Spleen (tissue), 11 donors: ENCODE measurements around the gene TMEM163. TPM values are rescaled to one million over a fixed set of nuclear protein-coding genes. Genes with fewer than 3 reads are reported as not detected.

Experiments used
- DNase-seq: peaks from one replicate; pipeline ENCODE4 v3.0.0-alpha.2; 2020
- H3K27ac ChIP-seq, 8 donors: fragments of 200-600 bp; sonication (generic) in 7 of 8; 1 replicate in 4 of 8; 2 replicates in 4 of 8; pipeline versions ENCODE4 v1.5.0 to v1.8.0; 2016 to 2021; ENCODE audit warnings: inconsistent platforms in 4 of 8, mild to moderate bottlenecking in 4 of 8, moderate library complexity in 1 of 8
- H3K27me3 ChIP-seq, 7 donors: fragments of 200-600 bp; sonication (generic) in 6 of 7; replicated peaks in 1 of 7; 1 replicate in 4 of 7; 2 replicates in 3 of 7; pipeline versions ENCODE4 v1.5.0 to v1.8.0; 2016 to 2021; ENCODE audit warnings: inconsistent platforms in 3 of 7, mild to moderate bottlenecking in 1 of 7
- H3K36me3 ChIP-seq, 6 donors: fragments of 200-600 bp; sonication (generic) in 5 of 6; 1 replicate in 4 of 6; 2 replicates in 2 of 6; pipeline versions ENCODE4 v1.5.0 to v1.8.0; 2016 to 2021; ENCODE audit warnings: inconsistent platforms in 2 of 6
- H3K4me1 ChIP-seq, 6 donors: fragments of 200-600 bp; sonication (generic) in 5 of 6; 1 replicate in 3 of 6; 2 replicates in 3 of 6; pipeline versions ENCODE4 v1.5.0 to v1.8.0; 2016 to 2021; ENCODE audit warnings: inconsistent platforms in 3 of 6
- H3K4me3 ChIP-seq, 8 donors: fragments of 200-600 bp; sonication (generic) in 7 of 8; 1 replicate in 4 of 8; 2 replicates in 4 of 8; pipeline versions ENCODE4 v1.5.0 to v1.8.0; 2016 to 2021; ENCODE audit warnings: inconsistent platforms in 4 of 8, mild to moderate bottlenecking in 4 of 8, moderate library complexity in 2 of 8
- H3K9me3 ChIP-seq, 8 donors: fragments of 200-600 bp; sonication (generic) in 7 of 8; 1 replicate in 4 of 8; 2 replicates in 4 of 8; pipeline versions ENCODE4 v1.5.0 to v1.8.0; 2016 to 2021; ENCODE audit warnings: inconsistent platforms in 4 of 8
- CTCF ChIP-seq, 11 experiments: fragments of 200-600 bp in 7 of 11; fragments of 450-650 bp in 4 of 11; sonication (generic) in 4 of 11; IDR thresholded peaks in 8 of 11; conservative IDR thresholded peaks in 3 of 11; 1 replicate in 7 of 11; 2 replicates in 4 of 11; pipeline versions ENCODE4 v1.4.0 to v1.8.0; 2016 to 2021; ENCODE audit warnings: antibody characterized with exemption in 11 of 11, inconsistent platforms in 4 of 11, mild to moderate bottlenecking in 1 of 11
- POLR2A ChIP-seq, 3 donors: fragments of 450-650 bp; IDR thresholded peaks; one replicate each; pipeline ENCODE4 v1.5.1; 2017; ENCODE audit warnings: antibody characterized with exemption in 3 of 3, mild to moderate bottlenecking in 1 of 3
- POLR2AphosphoS5 ChIP-seq, 3 donors: sonication (generic); formaldehyde crosslinking; IDR thresholded peaks; one replicate each; pipeline ENCODE4 v1.5.1; 2017; ENCODE audit warnings: antibody characterized with exemption in 3 of 3
- WGBS, 5 donors: extraction: QIAGEN DNeasy Blood & Tissue Kit in 3 of 5; methylation state at CpG; one replicate each; pipeline versions ENCODE4 v1.1.5 to v1.1.7; 2013 to 2018; 5-methylcytosine and 5-hydroxymethylcytosine counted together
- intact Hi-C: fragments of 100-400 bp; cut with DNase I; formaldehyde crosslinking; loops from one replicate; pipeline ENCODE4 v1.15.0; 2023; ENCODE audit warnings: low total_unique reads
- polyA plus RNA-seq, 3 donors: library from polyadenylated mRNA; stranded (reverse); fragments of 200-250 nt; gene quantifications; one replicate each; pipeline ENCODE4 v1.2.1, GENCODE V29; 2013
- total RNA-seq, 7 donors: library from RNA; depleted of rRNA in 3 of 7; stranded (reverse); fragments of >200 nt in 3 of 7; fragmentation: NEBNext Ultra II Directional in 4 of 7; extraction: Animal tissue kit (Norgen Biotek cat#: 25700) in 4 of 7; gene quantifications; one replicate each; pipeline versions ENCODE4 v1.1.0 to v1.2.1, GENCODE V29; 2016 to 2021
- donor health status: healthy with polysubstance abuse.
- donor health status: DM: no; HTN: no; CAD: no; lungs with moderate emphysema.
- donor health status: DM: no; HTN: no; CAD: no.
- donor health status: Bipolar disorder and iron deficiency.
- donor health status: healthy.
- donor health status: DM: no; HTN: no; CAD: no.
- donor health status: DM: yes; HTN: yes; CAD: no.

Gene TMEM163
- total and polyA plus RNA-seq, 10 donors: 2.4 to 12.5 (median 3.7) TPM

GRCh38 chr2:134668821-134669220, 50.0 kb downstream of the TMEM163 start:
- Histone ChIP-seq H3K36me3 (no peaks in the 10 kb centered on the region), H3K4me1 (peaks cover 5 to 50% (median 15%) of the 10 kb centered on the region in 6 donors), H3K27me3 (no peaks in the 10 kb centered on the region), H3K27ac (peak overlapping the region in 5 of 8 donors; percentile 61 to 81 (median 74)), H3K4me3 (no peak overlapping the region), H3K9me3 (no peaks in the 10 kb centered on the region)
- DNase-seq: peak; percentile 91
- 40 to 73% (median 49%) methylated on average over 5 to 7 of the region's 7 CpGs for WGBS, 5 donors
- intact Hi-C loops: no loop called here
- no peak for TF ChIP-seq POLR2A (IDR thresholded peaks at IDR 0.05)
- TF ChIP-seq POLR2AphosphoS5 (IDR thresholded peaks at IDR 0.05): peak in 2 of 3 donors; percentile 11 to 51

- DNase-seq: no peak
- H3K36me3 ChIP-seq: no peaks in the 10 kb centered on the region
- peaks cover 5 to 50% (median 15%) of the 10 kb centered on the region in 6 donors for H3K4me1 ChIP-seq
- no peak for TF ChIP-seq CTCF (IDR thresholded peaks at IDR 0.05 in 8 of 11, conservative IDR thresholded peaks at IDR 0.05 in 3 of 11)
- TF ChIP-seq POLR2A (IDR thresholded peaks at IDR 0.05): no peak
- TF ChIP-seq POLR2AphosphoS5 (IDR thresholded peaks at IDR 0.05): no peak
- no peaks in the 10 kb centered on the region for H3K27me3 ChIP-seq
- WGBS, 5 donors: 93 to 98% (median 95%) methylated on average over 2 of the region's 2 CpGs
- intact Hi-C loops: no loop called here
- no peak overlapping the region for H3K27ac ChIP-seq
- H3K4me3 ChIP-seq: no peak overlapping the region
- H3K9me3 ChIP-seq: no peaks in the 10 kb centered on the region
These were observed 51.3 kb downstream of the TMEM163 start for GRCh38 chr2:134667541-134667940.

- Histone ChIP-seq H3K4me3 (no peak overlapping the region), H3K36me3 (no peaks in the 10 kb centered on the region), H3K27ac (no peak overlapping the region), H3K27me3 (no peaks in the 10 kb centered on the region), H3K4me1 (peaks cover 5 to 50% (median 15%) of the 10 kb centered on the region in 6 donors), H3K9me3 (no peaks in the 10 kb centered on the region)
- WGBS, 5 donors: 45 to 79% (median 63%) methylated on average over 4 of the region's 4 CpGs
- no peak for DNase-seq
- intact Hi-C loops: no loop called here
- no peak for TF ChIP-seq CTCF (IDR thresholded peaks at IDR 0.05 in 8 of 11, conservative IDR thresholded peaks at IDR 0.05 in 3 of 11)
These were observed 51.7 kb downstream of the TMEM163 start for GRCh38 chr2:134667081-134667480.

GRCh38 chr2:134665727-134666506, 52.9 kb downstream of the TMEM163 start:
- no peaks in the 10 kb centered on the region for H3K36me3 ChIP-seq
- intact Hi-C loops: no loop called here
- no peak overlapping the region for H3K27ac ChIP-seq
- H3K27me3 ChIP-seq: no peaks in the 10 kb centered on the region
- peaks cover 0 to 39% (median 8%) of the 10 kb centered on the region in 6 donors for H3K4me1 ChIP-seq
- whole genome bisulfite sequencing, 5 donors: 74 to 81% (median 78%) methylated on average over 7 of the region's 7 CpGs
- TF ChIP-seq CTCF (IDR thresholded peaks at IDR 0.05 in 8 of 11, conservative IDR thresholded peaks at IDR 0.05 in 3 of 11) (no peak), POLR2A (IDR thresholded peaks at IDR 0.05) (no peak), POLR2AphosphoS5 (IDR thresholded peaks at IDR 0.05) (no peak)
- H3K4me3 ChIP-seq: no peak overlapping the region
- DNase-seq: no peak
- H3K9me3 ChIP-seq: no peaks in the 10 kb centered on the region
